Activated T-cell treated with anti-CD3 and anti-CD28 coated beads for 24 hours (primary cell): ENCODE measurements around the gene EXTL1.

Source experiments
- DNase-seq: peaks from one replicate; pipeline ENCODE4 v3.0.0-alpha.2; 2020; ENCODE audit warnings: low read depth

EXTL1 gene

DNA sequence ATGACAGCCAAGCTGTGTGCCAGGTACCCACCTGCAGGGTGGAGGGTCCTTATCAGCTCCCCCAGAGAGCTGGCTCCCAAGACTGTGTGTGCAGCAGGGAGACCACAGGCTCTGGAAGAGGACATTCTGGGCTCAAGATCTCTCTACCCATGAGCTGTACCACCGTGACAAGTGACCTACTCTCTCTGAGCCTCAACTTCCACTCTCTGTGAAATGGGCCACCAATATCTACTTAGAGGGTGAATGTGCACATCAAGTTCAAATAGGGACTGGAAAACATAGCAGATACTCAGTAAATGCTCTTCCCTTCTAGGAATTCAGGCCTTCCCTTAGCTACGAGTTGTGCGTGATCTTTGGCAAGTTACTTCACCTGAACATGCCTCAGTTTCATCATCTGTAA is 22.8 kb downstream of the EXTL1 start:
- DNase-seq = no peak

DNA sequence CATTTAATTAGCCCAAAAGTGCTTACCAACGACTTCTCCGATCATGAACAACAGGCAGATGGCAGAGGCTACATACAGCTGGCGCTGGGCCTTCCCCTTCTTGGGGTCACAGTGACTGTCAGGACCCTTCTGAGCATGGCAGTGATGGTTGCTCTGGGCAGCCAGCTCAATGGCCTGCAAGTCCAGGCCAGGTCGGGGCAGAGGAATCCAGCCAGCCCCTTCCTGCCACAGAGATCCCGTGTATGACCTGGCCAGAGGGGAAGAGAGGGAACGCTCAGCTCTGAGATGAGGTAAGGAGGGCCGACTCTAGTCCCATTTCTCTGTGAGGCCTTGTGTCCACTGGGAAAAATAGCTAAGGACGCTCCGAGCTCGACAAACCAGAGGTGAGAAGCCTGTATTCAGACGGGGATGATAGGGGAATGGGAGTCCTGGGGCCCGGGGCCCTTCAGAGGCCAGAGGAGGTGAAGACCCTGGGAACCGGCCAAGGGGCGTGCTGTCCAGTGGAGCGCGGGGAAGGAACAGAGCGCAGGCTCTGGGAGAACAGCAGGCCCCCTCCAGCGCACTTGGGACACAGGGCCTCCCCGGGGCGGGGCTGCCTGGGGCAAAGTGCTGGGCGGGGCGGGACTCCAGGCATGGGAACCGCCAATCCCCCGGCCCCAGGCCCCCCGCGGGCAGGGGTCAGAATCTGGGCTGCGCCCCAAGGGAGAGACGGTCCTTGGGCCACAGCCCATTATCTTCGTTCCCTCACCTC is 23.6 kb downstream of the EXTL1 start:
- no peak for DNase-seq

DNA sequence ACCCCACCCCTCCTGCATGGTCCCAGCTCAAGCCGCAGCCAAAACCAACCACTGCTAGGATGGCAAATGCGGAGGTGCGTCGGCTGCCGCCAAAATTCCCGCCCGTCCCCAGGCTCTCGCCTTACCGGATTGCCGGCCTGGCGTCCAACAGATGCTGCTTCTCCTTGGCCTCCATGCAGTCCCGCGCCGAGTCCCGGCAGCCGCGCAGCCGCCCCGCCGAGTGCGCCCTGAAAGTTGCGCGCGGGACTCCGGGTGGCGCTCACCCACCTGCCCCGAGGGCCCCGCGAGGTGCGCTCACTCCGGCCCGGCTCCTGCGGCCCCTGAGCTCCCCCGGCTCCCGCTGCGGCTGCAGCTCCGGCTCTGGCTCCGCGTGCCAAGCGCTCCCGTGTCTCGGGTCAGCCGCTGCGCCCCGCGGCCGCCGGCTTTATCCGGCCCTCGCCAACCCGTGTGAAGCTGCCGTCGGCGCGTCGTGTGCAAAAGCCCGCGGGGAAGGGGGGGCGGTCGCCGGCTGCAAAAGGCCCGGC is 24.2 kb downstream of the EXTL1 start, which contains the start of gene SLC30A2:
SLC30A2 (minus strand) TSS at position 397 of the 524 bp plus-strand sequence; CDS start at position 175, 222 bp downstream.
- no peak for DNase-seq

DNA sequence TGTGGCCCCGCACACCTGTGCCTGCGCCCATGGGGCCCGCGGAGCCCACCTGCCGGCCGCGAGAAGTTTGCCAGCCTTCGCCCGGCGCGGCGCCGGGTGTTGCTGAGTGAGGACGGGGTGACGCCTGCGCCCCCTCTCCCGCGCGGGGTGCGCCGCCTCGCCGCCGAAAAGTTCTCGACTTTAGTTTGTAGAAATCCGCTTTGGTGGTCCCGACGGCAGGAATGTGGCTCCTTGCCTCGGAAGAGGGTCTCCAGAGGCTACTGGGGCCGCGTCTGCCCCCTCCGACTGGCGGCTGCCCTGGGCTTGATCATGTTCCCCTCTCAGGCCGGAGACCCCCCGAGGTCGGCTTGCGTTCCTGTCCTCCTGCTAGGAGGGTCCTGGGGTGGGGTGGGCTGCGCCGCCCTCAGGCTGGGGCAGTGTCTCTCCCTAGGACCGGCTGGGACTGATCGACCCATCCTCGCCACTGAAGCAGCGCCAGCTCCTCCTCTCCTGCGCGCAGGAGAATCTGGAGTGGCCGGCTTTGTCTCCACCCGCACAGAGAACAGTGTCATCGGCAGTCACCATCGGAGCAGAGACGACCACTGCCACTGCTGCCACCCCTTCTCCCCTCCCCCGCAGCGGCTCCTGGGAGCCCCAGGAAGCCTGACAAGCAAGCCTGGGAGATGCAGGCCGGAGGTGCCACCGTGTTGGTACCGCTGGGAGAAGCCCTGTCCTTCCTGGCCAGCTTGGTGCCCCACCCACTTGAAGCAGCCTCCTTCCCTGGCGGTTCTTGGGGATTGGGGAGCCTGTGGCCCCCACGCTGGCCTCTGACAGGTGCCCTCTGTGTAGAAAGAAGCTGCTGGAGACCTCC is 24.9 kb downstream of the EXTL1 start:
- no peak for DNase-seq

DNA sequence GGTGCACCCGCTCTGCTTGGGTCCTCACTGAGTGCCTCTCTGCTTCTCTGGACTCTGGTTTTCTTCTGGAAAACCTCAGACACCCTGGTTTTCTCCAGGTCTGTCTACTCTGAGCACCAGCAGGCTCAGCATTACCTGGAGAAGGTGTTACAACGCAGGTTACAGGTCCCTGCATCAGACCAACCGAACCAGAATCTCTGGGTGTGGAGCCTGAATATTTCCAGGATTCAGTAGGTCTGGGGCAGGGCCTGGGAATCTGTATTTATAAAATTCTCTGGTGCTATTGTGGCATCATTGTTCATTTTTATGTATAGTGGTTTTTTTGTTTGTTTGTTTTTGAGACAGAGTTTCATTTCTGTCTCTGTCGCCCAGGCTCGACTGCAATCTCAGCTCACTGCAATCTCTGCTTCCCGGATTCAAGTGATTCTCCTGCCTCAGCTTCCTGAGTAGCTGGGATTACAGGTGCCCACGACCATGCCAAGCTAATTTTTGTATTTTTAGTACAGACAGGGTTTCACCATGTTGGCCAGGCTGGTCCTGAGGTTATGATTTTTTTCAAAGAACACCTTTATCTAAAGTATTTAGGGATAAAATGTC is 25.8 kb downstream of the EXTL1 start:
- no peak for DNase-seq

DNA sequence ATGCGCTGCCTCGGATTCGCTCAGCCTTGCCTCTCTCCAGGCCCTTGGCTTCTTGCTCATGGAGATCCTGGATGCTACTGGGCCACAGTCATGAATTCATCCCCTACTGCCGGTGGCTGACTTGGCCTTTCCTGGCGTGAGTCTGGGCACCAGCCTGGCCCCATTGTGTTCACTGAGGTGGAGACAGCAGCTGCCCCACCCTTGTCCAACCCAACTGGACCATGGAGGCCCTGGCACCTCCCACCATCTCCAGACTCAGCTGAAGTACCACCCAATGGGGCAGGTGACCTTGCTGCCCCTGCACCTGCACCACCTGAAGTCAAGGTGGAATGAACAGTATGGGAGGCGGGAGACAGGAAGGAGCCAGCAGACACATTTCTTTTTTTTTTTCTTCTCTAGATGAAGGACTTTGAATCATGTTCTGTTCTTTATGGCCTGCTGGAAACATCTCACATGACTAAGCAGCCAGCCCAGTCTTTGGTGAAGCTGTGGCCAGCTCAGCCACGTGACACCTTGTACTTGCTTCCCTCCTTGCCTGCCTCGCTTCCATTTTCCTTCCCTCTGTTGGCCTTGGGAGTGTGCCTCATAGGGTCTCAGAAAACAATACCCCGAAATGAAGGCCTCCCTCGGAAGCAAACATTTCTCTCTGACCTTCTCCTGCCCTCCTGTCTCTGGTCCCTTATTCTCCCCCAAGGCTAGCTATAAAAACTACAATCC is 28.1 kb downstream of the EXTL1 start:
- DNase-seq = no peak

DNA sequence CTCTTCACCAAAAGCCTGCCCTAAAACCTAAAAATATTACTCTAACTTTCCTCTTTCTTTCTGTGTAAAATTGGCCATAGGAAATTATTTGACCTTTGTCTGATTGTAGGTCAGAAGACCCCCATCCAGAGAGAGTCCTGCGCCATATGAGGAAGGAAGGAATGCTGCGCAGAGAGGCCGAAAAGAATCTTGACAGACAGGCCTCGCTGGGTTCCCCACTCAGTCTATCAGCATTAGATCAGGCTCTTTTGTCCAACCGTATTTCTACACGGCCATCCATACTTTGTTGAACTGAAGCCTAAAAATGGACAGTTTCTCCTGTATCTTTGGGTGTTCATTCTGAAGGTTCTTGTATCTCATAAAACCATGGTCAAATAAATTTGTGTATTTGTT is 28.7 kb downstream of the EXTL1 start:
- no peak for DNase-seq

DNA sequence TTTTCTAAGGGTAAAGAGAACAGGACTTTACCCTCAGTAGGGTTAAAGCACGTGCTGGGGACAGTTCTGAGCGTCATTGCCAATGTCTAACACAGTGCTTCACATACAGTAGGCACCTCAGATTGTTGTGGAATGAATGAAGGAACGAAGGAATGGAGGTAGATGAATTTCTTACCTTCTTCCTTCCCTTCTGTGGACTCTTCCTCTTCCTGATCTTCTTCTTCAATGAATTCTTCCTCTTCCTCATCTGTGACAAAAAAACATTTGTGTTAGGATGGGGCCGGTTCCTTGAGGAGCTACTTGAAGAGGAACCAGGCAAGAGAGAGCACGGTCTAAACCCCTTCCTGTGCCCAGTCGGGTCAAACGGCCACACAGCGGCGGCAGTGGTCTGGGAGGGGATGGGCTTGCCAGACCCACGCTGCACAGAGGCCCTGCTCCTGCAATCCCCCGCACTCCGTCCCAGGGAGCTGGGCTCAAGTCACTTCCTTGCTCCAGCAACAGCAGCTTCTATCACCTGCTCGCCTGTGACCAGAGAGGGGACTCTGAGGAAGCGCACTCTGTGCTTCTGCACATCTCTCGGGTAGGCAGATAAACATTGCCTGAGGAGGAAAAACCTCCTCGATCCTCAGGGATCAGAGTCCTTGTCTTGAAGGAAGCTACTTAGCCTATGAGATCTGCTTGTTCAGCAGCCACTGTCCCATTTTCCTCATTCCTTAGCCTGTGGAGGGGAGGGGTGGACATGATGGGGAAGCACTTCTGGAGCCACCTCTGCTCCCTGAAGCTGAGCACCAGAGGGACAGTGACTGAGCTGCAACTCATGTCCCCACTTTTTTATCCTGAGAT is 32.4 kb downstream of the EXTL1 start:
- DNase-seq = no peak

DNA sequence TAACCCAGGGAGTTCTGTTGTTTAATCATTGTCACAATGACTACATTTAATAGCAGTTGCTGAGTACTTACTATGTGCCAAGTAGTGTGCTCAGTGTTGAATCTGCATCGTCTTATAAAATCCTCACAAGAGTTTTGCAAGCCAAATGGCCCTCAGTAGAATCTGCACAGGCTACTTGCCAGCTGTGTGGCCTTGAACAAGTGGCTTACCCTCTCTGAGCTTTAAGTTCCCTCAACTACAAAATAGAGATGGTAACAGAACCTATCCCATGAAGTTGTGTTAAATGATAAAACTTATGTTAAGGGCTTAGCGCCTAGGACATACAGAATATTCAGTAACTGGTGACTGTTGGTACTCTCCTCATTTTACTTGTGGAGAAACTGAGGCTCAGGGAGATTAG is 33.5 kb downstream of the EXTL1 start:
- DNase-seq = no peak

DNA sequence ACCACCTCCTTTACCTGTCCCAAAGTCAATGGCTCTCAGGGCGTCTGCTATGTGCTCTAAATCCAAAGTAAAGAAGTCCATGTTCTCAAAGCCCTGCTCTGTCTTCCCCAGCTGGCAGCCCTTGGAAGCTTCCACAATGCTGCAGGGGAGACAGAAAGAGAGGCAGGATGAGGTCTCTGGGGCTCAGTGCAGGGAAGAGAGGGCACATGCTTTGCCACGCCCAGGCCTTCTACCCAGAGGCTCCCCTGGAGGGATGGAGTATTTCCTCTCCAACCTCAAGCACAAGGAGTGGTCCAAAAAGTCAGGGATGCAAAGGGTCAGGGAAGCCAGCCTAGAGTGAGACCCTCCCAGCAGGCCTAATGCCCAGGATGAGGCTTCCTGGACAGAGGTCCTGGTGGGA is 35.6 kb downstream of the EXTL1 start:
- no peak for DNase-seq

DNA sequence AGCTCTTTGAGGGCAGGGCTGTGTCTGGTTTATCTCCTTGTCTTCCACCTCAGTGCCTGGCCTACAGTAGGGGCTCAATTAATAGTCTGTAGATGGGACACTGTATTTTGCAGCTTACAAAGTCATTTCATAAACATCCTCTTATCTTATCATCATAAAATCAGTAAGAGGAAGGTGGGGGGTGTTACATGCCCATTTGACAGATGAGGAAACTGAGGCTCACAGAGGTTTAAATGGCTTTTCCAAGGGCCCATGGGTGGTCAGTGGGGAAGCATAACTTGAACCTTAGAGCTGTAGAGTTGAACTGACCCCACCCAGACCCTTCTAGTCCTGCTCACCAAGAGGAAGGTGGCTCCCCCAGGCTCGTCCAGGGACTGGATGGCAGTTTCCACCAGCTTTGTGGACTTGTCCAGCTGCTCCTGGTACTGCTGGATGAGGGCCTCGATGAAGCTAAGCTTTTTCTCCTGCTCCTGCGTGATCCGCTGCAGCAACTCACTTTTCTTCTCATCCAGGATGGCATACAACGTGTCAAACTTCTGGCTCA is 36.5 kb downstream of the EXTL1 start:
- DNase-seq = no peak

DNA sequence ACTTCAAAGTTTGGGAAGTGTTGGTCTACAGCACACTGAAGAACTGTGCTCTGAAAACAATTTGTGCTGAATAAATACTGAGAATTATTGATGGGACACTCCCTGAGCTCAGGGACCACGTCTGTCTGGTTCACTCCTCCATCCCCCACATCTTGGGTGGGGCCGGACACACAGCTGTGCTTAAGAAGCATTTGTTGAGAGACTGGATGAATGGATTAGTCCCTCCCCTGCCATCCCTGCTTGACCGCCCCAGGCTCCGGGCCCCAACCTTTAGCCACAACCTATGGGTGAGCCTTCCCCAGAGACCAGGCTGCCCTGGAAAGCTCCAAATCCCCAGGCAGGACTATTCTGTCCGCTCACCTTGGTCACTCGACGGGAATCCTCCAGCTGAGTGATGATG is 38.3 kb downstream of the EXTL1 start:
- no peak for DNase-seq

DNA sequence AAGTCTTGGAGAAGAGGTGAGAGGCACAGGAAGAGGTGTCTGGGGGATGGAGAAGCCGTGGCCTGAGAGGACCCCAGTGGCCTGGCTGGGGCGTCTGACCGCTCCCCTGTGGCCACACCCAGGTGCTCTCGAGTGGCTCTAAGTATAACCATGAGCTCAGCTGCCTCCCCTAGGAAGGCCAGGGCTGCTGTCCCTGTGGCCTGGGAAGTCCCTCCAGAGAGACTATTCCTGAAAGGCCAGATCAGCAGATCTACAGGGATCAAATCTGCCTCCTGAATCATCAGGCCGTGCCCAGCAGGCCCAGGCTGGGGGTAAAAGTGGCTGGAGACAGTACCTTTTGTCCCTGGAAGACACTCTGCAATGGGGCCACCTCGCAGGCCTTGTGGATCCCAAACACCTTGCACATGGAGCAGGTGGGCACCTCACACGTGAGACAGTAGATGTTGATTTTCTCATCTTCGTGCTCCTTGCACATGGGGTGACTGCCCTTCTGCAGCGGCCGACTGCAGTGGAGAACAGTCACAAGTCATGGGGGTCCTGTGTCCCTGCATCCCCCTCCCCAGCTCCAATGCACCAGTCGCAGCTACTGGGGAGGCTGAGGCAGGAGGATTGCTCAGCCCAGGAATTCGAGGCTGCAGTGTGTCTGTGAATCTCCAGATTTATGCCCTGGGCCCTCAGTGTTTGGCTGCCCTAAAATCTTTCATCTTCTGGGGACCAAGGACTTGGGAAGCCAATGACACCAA is 39.4 kb downstream of the EXTL1 start:
- DNase-seq = no peak

DNA sequence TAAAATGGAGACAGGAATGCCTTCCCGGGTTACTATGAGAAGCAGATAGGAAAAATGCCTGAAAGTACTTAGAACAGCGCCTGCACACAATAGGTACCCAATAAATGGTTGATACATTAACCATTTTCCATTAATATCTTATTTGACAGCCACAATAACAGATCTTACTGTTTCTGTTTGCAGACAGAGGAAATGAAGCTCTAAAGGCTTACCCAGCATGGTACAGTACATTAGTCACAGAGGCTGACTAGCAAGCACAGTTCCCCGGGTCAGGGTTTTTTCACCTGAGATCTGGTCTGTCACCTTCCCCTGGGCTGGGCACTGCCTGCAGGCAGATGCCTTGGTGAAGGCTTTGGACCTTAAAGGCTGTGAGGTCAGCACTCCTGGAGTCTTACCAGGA is 43.0 kb downstream of the EXTL1 start:
- no peak for DNase-seq

DNA sequence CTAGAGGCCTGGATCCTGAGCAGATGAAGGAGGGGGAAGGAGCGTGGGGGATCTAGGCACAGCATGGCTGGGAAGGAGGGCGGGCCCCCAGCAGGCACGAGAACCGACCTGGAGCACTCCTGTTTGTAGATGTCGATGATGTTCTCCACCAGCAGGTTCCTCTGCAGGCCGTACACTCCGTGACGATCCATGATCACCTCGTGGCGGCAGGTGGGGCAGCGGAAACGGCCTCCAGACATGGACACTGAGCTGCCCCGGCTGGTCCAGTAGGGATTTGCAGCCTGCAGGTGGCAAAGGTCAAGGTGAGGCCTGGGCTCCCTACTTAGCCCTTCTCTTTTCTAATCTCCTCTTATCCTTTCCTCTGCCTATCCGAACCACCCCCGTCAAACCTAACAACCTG is 44.6 kb downstream of the EXTL1 start:
- DNase-seq = no peak

DNA sequence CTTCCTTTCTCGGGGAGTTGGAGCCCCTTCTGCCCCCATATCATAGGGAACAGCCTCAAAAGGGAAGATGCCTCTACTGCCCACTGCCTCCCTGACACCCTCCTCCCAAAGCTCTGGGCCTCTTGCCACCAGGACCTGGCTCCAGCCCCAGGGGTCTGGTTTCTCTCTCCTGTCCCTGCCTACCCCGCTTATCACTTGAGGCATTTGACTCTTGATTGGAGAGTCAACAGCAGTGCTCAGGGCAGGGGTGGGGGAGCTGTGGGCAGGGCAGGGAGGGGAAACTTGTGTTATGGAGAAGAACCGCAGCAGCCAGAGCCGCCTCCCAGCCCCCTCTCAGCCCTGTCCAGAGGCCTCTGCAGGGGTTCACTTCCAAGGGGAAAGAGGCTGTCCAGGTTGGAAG is 45.3 kb downstream of the EXTL1 start:
- no peak for DNase-seq

DNA sequence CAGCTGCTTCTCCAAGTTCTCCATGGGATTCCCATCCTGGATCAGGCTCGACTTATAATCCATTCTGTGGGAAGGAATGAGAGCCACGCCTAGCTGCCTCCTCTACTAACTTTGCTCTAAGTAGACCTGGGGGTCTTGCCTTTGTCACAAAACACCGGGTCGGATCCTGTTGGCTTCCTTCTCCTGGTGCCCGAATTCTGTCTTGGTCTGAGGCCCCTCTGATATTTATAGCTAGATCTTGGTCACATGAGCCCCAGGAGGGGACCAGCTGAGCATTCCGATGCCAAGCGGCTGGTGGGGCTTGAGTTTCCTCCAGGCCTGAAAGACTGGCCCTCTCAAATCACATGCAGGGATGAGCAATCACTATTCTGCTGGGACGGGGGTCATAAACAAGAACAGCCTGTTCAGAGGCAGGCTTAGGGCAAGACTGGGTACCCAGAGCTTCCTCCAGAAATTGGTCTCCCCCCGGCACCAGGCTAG is 45.9 kb downstream of the EXTL1 start, which contains the start of gene TRIM63:
TRIM63 (minus strand) TSS at position 199 of the 480 bp plus-strand sequence; CDS start at position 63, 136 bp downstream.
- DNase-seq = no peak

DNA sequence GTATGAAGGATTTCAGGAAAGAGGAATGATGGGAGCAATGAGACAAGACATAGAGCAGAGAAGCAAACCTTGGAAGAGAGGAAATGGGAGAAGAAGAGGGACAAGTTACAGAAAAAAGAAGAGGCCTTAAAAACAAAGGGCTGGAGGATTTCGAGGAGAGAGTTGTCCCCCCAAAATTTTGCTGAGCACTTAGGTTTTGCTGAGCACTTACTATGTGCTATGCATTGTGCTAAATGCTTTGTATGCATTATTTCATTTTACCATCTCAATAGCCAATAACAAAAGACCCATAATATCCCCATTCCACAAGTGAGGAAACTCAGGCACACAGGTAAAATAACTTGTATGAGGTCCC is 48.3 kb downstream of the EXTL1 start:
- DNase-seq = no peak

DNA sequence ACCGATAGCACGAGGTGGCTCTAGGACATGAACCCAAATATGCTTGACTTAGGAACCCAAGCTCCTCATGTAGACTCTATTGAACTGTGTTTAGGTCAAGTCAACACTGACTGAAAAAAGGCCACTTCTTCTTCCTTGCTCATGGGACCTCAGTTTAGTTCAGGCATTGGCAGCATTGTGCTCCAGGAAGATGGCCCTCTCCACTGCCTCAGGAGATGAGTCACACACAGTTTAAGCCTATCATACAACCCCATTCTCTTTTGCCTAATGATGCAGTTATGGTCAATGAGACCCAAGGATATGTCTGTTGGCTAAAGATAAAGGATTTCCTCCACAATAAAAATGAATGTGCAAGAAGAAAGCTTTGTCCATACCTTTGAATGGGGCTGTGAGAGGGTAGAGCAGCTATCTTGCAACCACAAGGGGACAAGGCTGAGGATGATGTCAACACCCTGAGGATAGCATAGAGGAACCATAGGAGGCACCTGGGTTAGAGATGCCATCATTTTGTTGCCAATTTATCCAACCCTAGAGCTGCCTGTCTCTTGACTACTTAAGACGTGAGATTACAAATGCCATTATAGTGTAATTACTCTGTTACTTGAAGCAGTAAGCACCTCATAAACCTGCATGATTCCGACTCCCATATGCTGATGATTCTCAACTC is 48.9 kb downstream of the EXTL1 start:
- DNase-seq = no peak
